Liver (tissue), 3 donors: ENCODE data around the gene SMOC2.

Experiments
- CTCF ChIP-seq: fragments of 150-350 bp; IDR thresholded peaks from 2 replicates; pipeline ENCODE4 v1.5.1; 2017; ENCODE audit warnings: improper control_type of control experiment, low read depth, low read length; ENCODE audit not compliant: missing input control
- EGR1 ChIP-seq, 2 donors: IDR thresholded peaks; 2 replicates each; pipeline ENCODE4 v1.6.1; 2016 to 2018; ENCODE audit warnings: antibody characterized with exemption in 2 of 2, low read depth in 2 of 2
- FOXA1 ChIP-seq: IDR thresholded peaks from 2 replicates; pipeline ENCODE4 v1.6.1; 2016; ENCODE audit warnings: antibody characterized with exemption
- MAX ChIP-seq: IDR thresholded peaks from 2 replicates; pipeline ENCODE4 v1.6.1; 2016; ENCODE audit warnings: antibody characterized with exemption
- REST ChIP-seq: IDR thresholded peaks from 2 replicates; pipeline ENCODE4 v1.6.1; 2016; ENCODE audit warnings: antibody characterized with exemption, mild to moderate bottlenecking
- YY1 ChIP-seq: IDR thresholded peaks from 2 replicates; pipeline ENCODE4 v1.6.1; 2016; ENCODE audit warnings: antibody characterized with exemption, mild to moderate bottlenecking
- ZBTB33 ChIP-seq: IDR thresholded peaks from 2 replicates; pipeline ENCODE4 v1.6.1; 2016; ENCODE audit warnings: antibody characterized with exemption
- donor health status: healthy.
- donor health status: healthy.

- TF ChIP-seq CTCF (no peak), YY1 (no peak), MAX (no peak), FOXA1 (no peak), EGR1 (IDR thresholded peaks at IDR 0.05; ENCODE audit: low read depth in 2 of 2) (no peak), ZBTB33 (no peak), REST (no peak)
Measured at GRCh38 chr6:168712993-168713392, 272.0 kb downstream of the SMOC2 start.
